ENCODE results near the gene SRSF4.

Gene SRSF4

DNA sequence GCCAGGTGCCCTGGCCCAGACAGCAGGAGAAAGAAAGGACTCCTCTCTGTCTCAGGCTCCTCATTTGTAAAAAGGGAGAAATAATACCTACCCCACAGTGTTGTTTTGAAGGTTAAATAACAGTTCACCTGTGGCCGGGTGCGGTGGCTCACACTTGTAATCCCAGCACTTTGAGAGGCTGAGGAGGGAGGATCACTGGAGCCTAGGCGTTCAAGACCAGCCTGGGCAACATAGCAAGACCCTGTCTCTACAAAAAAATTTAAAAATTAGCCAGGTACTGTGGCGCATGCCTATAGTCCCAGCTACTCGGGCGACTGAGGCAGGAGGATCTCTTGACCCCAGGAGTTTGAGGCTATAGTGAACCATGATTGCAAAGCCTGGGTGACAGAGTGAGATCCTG, 55.5 kb downstream of the SRSF4 start:
- TF ChIP-seq EZH2phosphoT487 (IDR thresholded peaks at IDR 0.05; ENCODE audit: borderline replicate concordance, low read length), result no peak
- TF ChIP-seq, protein P1, sequence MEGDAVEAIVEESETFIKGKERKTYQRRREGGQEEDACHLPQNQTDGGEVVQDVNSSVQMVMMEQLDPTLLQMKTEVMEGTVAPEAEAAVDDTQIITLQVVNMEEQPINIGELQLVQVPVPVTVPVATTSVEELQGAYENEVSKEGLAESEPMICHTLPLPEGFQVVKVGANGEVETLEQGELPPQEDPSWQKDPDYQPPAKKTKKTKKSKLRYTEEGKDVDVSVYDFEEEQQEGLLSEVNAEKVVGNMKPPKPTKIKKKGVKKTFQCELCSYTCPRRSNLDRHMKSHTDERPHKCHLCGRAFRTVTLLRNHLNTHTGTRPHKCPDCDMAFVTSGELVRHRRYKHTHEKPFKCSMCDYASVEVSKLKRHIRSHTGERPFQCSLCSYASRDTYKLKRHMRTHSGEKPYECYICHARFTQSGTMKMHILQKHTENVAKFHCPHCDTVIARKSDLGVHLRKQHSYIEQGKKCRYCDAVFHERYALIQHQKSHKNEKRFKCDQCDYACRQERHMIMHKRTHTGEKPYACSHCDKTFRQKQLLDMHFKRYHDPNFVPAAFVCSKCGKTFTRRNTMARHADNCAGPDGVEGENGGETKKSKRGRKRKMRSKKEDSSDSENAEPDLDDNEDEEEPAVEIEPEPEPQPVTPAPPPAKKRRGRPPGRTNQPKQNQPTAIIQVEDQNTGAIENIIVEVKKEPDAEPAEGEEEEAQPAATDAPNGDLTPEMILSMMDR (IDR thresholded peaks at IDR 0.05; ENCODE audit: low read depth, low read length, poor library complexity, severe bottlenecking), result no peak
- peaks cover 48% of the 10 kb centered on the region for H3K27me3 ChIP-seq (ENCODE audit: control insufficient read depth, low read length)
- H4K20me1 ChIP-seq (ENCODE audit: control insufficient read depth, insufficient read depth, low read depth, low read length), result no peaks in the 10 kb centered on the region
- H3K27ac ChIP-seq (ENCODE audit: low read depth, low read length), result no peak overlapping the region
- no peak overlapping the region for H3K4me3 ChIP-seq (ENCODE audit: low read length)
- no peaks in the 10 kb centered on the region for H3K9me2 ChIP-seq (replicated peaks; ENCODE audit: control insufficient read depth, low read length)
- no peaks in the 10 kb centered on the region for H3K9me3 ChIP-seq (ENCODE audit: control insufficient read depth, insufficient read depth, low read length)
- H3K36me3 ChIP-seq (ENCODE audit: control insufficient read depth, low read length), result no peaks in the 10 kb centered on the region
- no peak overlapping the region for H3K4me2 ChIP-seq (ENCODE audit: low read length)
- H3K79me2 ChIP-seq (ENCODE audit: control insufficient read depth, low read length), result no peaks in the 10 kb centered on the region
- H3K4me1 ChIP-seq (ENCODE audit: control insufficient read depth, low read length), result peaks cover 12% of the 10 kb centered on the region
- no peaks in the 10 kb centered on the region for H3F3A ChIP-seq (ENCODE audit: control insufficient read depth, insufficient read depth)

DNA sequence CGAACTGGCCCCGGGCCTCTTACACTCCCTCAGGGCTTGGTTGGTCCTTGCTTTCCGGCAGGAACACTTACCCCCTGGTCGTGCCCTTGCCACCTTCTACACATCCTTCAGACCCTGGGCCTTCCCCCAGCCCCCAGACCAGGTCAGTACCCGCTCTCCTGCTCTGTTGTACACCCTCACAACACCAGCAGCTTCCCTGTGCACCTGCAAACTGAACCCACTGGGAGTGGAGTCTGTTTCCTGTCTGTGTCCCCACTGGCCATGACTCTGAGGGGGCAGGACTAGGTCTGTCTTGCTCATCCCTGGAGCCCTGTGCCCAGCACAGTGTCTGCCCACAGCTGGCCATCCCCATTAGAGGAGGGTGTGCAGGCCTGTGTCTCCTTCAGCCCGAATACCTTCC, 55.9 kb downstream of the SRSF4 start:
- Histone ChIP-seq H3K4me1 (ENCODE audit: control insufficient read depth, low read length) (peaks cover 12% of the 10 kb centered on the region), H3K36me3 (ENCODE audit: control insufficient read depth, low read length) (no peaks in the 10 kb centered on the region), H3K9me2 (replicated peaks; ENCODE audit: control insufficient read depth, low read length) (no peaks in the 10 kb centered on the region), H3K4me3 (ENCODE audit: low read length) (no peak overlapping the region), H3K79me2 (ENCODE audit: control insufficient read depth, low read length) (no peaks in the 10 kb centered on the region), H3K9me3 (ENCODE audit: control insufficient read depth, insufficient read depth, low read length) (no peaks in the 10 kb centered on the region), H4K20me1 (ENCODE audit: control insufficient read depth, insufficient read depth, low read depth, low read length) (no peaks in the 10 kb centered on the region), H3F3A (ENCODE audit: control insufficient read depth, insufficient read depth) (no peaks in the 10 kb centered on the region), H3K27ac (ENCODE audit: low read depth, low read length) (no peak overlapping the region), H3K27me3 (ENCODE audit: control insufficient read depth, low read length) (peaks cover 48% of the 10 kb centered on the region), H3K4me2 (ENCODE audit: low read length) (no peak overlapping the region)
- TF ChIP-seq, protein P1 (IDR thresholded peaks at IDR 0.05; ENCODE audit: low read depth, low read length, poor library complexity, severe bottlenecking), result no peak
- no peak for TF ChIP-seq EZH2phosphoT487 (IDR thresholded peaks at IDR 0.05; ENCODE audit: borderline replicate concordance, low read length)

DNA sequence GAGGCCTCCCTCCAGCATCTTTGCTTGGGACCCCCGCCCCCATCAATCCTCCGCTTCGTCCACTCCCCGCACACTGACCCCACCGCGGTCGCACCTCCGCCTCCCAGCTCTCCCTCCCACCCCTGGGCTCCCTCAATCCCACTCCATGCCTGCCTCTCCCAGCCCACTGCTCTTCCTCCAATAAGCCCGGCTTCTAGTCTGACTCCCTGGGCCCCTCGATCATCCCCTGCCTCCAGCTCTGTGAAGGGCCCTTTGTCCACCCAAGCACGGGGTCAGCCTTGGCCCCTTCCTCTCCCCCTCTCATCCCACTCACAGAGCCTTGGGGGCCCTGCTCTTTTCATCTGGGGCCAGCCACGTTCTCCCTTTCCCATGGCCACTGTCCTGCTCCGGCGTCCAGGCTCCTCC, 56.5 kb downstream of the SRSF4 start:
- Histone ChIP-seq H3K4me1 (ENCODE audit: control insufficient read depth, low read length) (peaks cover 12% of the 10 kb centered on the region), H3K79me2 (ENCODE audit: control insufficient read depth, low read length) (no peaks in the 10 kb centered on the region), H3K36me3 (ENCODE audit: control insufficient read depth, low read length) (no peaks in the 10 kb centered on the region), H3K27me3 (ENCODE audit: control insufficient read depth, low read length) (peaks cover 48% of the 10 kb centered on the region), H3F3A (ENCODE audit: control insufficient read depth, insufficient read depth) (no peaks in the 10 kb centered on the region), H3K4me3 (ENCODE audit: low read length) (no peak overlapping the region), H3K4me2 (ENCODE audit: low read length) (peak overlapping the region; percentile 69; the same call in 1 of the 2 replicates), H3K9me2 (replicated peaks; ENCODE audit: control insufficient read depth, low read length) (no peaks in the 10 kb centered on the region), H3K9me3 (ENCODE audit: control insufficient read depth, insufficient read depth, low read length) (no peaks in the 10 kb centered on the region), H4K20me1 (ENCODE audit: control insufficient read depth, insufficient read depth, low read depth, low read length) (0 out of 2 replicates have a peak, but pooled peaks cover 5% of the 10 kb centered on the region), H3K27ac (ENCODE audit: low read depth, low read length) (no peak overlapping the region)
- TF ChIP-seq, protein P1 (IDR thresholded peaks at IDR 0.05; ENCODE audit: low read depth, low read length, poor library complexity, severe bottlenecking), result no peak
- TF ChIP-seq EZH2phosphoT487 (IDR thresholded peaks at IDR 0.05; ENCODE audit: borderline replicate concordance, low read length), result no peak
